ENCODE data around the gene IDH3G.

IDH3G gene

GRCh38 chrX:153803211-153804099, 9.3 kb upstream of the IDH3G start:
- H3K4me3 ChIP-seq (ENCODE audit: low read depth, low read length) = no peak overlapping the region

GRCh38 chrX:153802513-153803045, 8.4 kb upstream of the IDH3G start:
- H3K4me3 ChIP-seq (ENCODE audit: low read depth, low read length) = no peak overlapping the region
- no peak for TF ChIP-seq CTCF (IDR thresholded peaks at IDR 0.05; ENCODE audit: borderline replicate concordance, insufficient read depth, low read depth, low read length)

More at GRCh38 chrX:153803211-153804099, 9.3 kb upstream of the IDH3G start:
- no peak for TF ChIP-seq CTCF (IDR thresholded peaks at IDR 0.05; ENCODE audit: borderline replicate concordance, insufficient read depth, low read depth, low read length)

DNA sequence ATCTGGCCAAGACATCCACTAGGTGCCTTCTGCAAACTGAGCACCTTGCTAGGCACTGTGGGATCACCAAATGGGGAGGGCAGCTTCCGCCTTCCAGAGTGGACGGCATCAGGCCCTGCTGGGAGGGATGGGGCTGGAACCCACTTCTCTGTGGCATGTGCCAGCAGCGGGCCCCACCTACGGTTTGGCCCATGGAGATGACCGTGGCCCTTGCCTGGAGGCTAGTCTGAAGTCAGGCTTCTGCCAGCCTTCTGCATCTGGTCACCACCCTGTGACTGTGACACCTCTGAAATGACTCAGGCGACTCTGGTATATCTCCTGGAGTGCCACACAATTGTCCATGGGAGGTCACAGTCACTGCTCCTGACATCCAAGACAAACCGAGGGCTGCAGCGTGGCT, 7.5 kb upstream of the IDH3G start:
- no peak overlapping the region for H3K4me3 ChIP-seq (ENCODE audit: low read depth, low read length)
- no peak for TF ChIP-seq CTCF (IDR thresholded peaks at IDR 0.05; ENCODE audit: borderline replicate concordance, insufficient read depth, low read depth, low read length)

DNA sequence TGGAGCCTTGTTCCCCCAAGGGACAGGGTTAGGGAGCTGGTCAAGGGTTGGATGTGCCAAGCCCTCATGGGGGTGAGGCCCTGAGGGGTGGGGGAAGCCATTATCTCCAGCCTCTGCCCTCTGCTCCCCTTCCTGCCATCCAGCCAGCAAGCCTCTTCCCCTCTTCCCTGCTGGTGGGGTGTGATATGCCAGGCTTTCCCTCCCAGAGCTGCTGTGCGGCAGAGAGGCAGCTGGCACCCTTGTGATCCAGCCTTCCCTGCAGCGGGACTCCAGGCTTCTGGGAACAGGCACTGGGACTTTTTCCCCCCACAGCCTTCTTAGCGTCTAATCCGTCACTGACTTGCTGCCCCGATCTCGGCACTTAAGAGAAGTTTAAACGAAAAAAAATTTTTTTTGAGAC, 6.6 kb upstream of the IDH3G start:
- TF ChIP-seq CTCF (IDR thresholded peaks at IDR 0.05; ENCODE audit: borderline replicate concordance, insufficient read depth, low read depth, low read length) = no peak
- no peak overlapping the region for H3K4me3 ChIP-seq (ENCODE audit: low read depth, low read length)

DNA sequence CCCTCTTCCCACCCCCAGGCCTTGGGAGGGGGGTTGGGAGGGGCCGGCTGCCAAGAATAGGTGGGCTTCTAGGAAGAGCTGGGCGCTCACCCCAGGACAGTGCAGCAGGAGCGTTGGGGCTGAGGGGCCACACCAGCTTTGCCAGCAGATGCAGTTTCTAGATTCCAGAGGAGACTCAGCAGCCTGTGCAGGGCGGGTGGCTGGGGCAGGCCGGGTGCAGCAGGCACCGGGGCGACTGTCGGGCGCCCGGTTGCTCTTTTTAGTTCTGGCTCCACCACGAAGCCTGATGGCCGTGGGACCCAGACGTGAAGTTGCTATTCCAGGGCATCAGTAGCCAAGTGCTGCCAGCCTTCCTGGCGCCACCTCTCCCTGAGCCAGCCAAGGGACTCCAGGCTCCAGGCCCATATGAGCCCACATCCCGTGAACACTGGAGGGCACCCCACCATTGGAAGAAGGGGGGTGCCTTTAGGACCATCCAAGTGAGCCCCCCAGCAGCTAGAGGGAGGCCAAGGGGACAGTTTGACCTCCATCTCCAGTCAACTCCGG, 6.1 kb upstream of the IDH3G start:
- TF ChIP-seq CTCF (IDR thresholded peaks at IDR 0.05; ENCODE audit: borderline replicate concordance, insufficient read depth, low read depth, low read length) = no peak
- no peak overlapping the region for H3K4me3 ChIP-seq (ENCODE audit: low read depth, low read length)

DNA sequence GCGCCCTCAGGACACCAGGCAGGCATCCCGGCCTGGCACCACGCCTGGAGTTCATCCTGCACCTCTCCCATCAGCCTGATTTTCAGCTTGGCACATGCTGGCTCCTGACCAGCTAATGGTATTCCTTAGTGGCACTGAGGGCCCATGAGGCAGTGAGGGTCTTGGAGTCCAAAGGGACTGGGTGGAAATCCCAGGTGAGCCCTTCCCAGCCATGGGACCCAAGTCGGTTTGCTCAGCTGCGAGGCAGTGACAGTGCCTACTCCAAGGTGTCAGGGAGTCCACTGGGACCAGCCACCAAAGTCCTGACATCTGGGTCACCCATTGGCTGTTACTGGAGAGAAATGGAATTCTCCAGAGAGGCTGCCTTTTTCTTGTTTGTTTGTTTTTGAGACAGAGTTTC, 5.2 kb upstream of the IDH3G start:
- H3K4me3 ChIP-seq (ENCODE audit: low read depth, low read length) = no peak overlapping the region
- TF ChIP-seq CTCF (IDR thresholded peaks at IDR 0.05; ENCODE audit: borderline replicate concordance, insufficient read depth, low read depth, low read length) = no peak

All from GM12875 (cell line).